HAP-1 (cell line): ENCODE measurements around the gene SEMA3G.

Experiments used
- DNase-seq, 2 experiments: peaks; one replicate each; pipeline ENCODE4 v3.0.0-alpha.2; 2016 to 2020; ENCODE audit warnings: low spot score in 2 of 2
- H3K27me3 ChIP-seq: fragments of 250-450 bp; sonication (Bioruptor Pico); 2 replicates; pipeline ENCODE4 v1.5.1; 2020; ENCODE audit warnings: low read depth, mild to moderate bottlenecking, moderate library complexity
- H3K36me3 ChIP-seq: fragments of 250-450 bp; sonication (Bioruptor Pico); replicated peaks from 2 replicates; pipeline ENCODE4 v1.5.1; 2020; ENCODE audit warnings: mild to moderate bottlenecking
- H3K4me1 ChIP-seq: fragments of 250-450 bp; sonication (Bioruptor Pico); 2 replicates; pipeline ENCODE4 v1.5.1; 2020; ENCODE audit warnings: mild to moderate bottlenecking
- H3K4me3 ChIP-seq: fragments of 250-450 bp; sonication (Bioruptor Pico); 2 replicates; pipeline ENCODE4 v1.5.1; 2020; ENCODE audit warnings: mild to moderate bottlenecking, moderate library complexity
- H3K9me3 ChIP-seq: fragments of 250-450 bp; sonication (Bioruptor Pico); 2 replicates; pipeline ENCODE4 v1.5.1; 2020; ENCODE audit warnings: mild to moderate bottlenecking, moderate library complexity
- in situ Hi-C: fragments of 300-500 bp; cut with MboI; formaldehyde crosslinking; loops from 3 replicates; pipeline ENCODE4 v1.14.3; 2020; ENCODE audit warnings: low sequenced_read_pairs, inconsistent platforms, mixed read lengths

The SEMA3G gene

DNA sequence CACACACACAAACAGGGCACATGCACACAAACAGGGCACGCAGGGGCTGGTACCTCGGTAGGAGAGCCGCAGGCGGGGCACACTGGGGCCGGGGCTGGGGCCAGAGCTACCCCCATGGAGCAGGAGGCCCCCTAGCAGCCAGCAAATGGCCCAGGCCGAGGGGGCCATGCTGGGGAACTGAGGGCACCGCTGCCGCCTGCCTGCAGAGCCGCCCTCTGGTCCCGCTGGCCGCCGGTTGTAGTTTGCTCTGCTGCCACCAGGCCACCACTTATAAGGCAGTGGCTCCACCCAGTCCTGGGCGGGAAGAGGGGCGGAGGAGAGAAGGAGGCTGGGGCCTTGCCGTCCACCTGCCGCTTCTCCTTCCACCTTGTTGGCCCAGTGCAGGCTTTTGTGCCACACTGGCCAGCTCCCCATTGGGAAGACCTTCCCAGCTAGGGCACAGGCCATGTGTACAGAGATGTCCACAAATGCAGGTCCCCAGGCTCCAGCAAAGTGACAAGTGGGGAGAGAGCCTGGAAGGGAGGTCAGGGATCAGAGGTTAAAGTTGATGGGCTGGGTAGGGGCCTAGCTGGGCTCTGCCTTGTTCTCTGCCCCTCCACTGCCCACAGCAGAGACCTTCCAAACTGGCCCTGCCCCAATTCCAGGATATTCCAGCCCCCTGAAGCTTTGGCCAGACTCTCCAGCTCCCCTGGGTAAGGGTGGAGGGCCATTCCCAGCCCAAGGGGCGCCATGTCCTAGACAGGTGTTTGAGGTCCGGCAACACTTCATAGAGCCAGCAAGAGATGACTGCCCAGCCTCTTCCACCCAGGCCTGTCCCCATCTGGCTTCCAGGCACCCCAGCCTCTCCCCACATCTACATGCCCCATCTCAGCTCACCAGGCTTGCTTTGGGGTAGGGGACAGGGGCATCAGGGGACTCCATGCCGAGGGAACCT, at the start of gene SEMA3G:
SEMA3G (minus strand) TSS at position 244 of the 934 bp plus-strand sequence; CDS start at position 168, 76 bp downstream.
- no peaks in the 10 kb centered on the region for H3K36me3 ChIP-seq
- H3K4me1 ChIP-seq: no peaks in the 10 kb centered on the region
- in situ Hi-C loops: loop anchor here (5.0 kb wide), 1 partner anchor 213 kb away; no protein-coding TSS in a partner anchor
- no peaks in the 10 kb centered on the region for H3K9me3 ChIP-seq
- DNase-seq: peak; percentile 67 to 90
- H3K4me3 ChIP-seq: peak within 1 kb of the TSS; percentile 17
- no peaks in the 10 kb centered on the region for H3K27me3 ChIP-seq

DNA sequence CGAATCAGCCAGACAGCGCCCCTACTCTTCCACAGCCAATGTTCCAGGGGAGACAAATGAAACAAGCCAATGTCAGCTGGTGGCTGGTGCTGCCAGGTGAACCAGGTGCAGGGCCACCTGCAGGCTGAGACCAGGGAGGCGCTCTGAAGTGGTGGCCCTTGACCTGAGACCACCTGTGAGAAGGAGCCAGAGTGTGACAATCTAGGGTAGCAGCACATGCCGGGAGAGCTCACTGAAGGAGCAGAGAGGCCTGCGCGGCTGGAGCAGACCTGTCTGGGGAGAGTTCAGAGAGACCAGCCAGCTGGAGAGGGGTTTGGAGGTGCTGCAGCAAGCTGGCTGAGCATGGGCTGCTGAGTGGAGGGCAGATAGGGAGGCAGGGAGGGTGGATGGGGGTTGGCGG, 49.5 kb upstream of the SEMA3G start:
- no peak for DNase-seq
- Histone ChIP-seq H3K27me3 (no peaks in the 10 kb centered on the region), H3K4me1 (no peaks in the 10 kb centered on the region), H3K4me3 (no peak overlapping the region), H3K36me3 (peaks cover 33% of the 10 kb centered on the region), H3K9me3 (no peaks in the 10 kb centered on the region)
- in situ Hi-C loops: no loop called here

DNA sequence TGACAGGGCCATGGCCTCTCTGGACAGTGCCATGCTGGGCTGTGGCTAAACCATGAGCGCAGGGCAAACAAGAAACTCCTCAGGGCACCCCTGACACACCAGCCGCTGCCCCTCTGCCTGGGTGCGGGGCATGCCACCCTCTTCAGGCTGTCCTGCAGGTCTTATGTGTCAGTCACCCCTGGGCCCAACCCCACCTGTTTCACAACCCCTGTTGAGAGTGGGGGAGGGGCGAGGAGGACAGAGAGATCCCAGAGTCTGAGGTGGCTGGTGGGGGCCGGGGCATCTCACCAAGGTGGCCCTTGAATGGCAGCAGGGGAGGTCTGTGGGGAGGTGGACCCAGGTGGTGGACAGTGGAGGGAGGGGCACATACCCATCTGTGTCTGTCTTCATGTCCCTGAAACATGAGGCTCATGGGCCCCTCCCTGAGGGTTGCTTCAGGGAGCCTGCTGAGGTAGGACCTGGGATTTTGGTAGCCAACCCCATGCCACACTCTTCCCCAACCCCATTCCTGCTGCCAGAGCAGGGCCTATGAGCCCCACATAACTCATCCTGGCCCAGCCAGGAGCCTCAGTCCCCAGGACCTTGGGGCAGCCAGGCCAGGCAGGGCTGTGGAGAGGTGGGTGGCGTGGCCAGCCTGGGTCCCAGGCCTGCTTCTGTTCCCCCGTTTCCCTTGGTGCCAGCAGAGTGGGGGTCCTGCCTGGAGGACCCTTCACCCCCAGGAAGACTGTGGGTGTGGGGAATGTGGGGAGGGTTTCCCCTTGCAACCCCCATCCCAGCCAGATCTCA, 48.5 kb upstream of the SEMA3G start:
- H3K9me3 ChIP-seq: no peaks in the 10 kb centered on the region
- H3K4me1 ChIP-seq: no peaks in the 10 kb centered on the region
- no peak overlapping the region for H3K4me3 ChIP-seq
- in situ Hi-C loops: no loop called here
- DNase-seq: no peak
- peaks cover 41% of the 10 kb centered on the region for H3K36me3 ChIP-seq
- H3K27me3 ChIP-seq: no peaks in the 10 kb centered on the region

DNA sequence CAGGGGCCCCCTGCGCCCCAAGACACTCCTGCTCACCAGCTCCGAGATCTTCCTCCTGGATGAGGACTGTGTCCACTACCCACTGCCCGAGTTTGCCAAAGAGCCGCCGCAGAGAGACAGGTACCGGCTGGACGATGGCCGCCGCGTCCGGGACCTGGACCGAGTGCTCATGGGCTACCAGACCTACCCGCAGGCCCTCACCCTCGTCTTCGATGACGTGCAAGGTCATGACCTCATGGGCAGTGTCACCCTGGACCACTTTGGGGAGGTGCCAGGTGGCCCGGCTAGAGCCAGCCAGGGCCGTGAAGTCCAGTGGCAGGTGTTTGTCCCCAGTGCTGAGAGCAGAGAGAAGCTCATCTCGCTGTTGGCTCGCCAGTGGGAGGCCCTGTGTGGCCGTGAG, 47.2 kb upstream of the SEMA3G start:
- Histone ChIP-seq H3K4me1 (no peaks in the 10 kb centered on the region), H3K27me3 (no peaks in the 10 kb centered on the region), H3K4me3 (no peak overlapping the region), H3K36me3 (peaks cover 54% of the 10 kb centered on the region), H3K9me3 (no peaks in the 10 kb centered on the region)
- no peak for DNase-seq
- in situ Hi-C loops: no loop called here

DNA sequence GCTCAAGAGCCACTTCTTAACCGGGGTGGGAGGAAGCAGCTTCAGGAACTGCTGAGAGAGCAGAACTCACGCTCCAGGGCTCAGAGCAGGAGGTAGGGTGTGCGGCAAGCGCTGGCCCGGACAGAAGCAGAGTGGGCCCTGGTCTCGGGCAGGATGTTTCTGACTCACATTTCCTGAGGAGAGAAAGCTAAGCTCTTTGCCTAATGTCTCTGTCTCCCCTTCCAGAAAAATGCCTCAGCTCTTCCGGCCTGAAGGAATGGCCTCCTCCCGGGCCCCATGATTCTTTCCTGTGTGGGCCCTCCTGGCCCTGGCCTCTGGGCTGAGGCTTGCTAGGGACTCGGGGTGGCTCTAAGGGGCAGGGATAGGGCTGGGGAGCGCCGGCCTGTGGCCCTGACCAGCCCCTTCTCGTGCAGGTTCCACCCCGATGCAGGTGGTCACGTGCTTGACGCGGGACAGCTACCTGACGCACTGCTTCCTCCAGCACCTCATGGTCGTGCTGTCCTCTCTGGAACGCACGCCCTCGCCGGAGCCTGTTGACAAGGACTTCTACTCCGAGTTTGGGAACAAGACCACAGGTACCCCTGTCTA, 46.1 kb upstream of the SEMA3G start:
- in situ Hi-C loops: no loop called here
- no peak for DNase-seq
- H3K36me3 ChIP-seq: peaks cover 62% of the 10 kb centered on the region

DNA sequence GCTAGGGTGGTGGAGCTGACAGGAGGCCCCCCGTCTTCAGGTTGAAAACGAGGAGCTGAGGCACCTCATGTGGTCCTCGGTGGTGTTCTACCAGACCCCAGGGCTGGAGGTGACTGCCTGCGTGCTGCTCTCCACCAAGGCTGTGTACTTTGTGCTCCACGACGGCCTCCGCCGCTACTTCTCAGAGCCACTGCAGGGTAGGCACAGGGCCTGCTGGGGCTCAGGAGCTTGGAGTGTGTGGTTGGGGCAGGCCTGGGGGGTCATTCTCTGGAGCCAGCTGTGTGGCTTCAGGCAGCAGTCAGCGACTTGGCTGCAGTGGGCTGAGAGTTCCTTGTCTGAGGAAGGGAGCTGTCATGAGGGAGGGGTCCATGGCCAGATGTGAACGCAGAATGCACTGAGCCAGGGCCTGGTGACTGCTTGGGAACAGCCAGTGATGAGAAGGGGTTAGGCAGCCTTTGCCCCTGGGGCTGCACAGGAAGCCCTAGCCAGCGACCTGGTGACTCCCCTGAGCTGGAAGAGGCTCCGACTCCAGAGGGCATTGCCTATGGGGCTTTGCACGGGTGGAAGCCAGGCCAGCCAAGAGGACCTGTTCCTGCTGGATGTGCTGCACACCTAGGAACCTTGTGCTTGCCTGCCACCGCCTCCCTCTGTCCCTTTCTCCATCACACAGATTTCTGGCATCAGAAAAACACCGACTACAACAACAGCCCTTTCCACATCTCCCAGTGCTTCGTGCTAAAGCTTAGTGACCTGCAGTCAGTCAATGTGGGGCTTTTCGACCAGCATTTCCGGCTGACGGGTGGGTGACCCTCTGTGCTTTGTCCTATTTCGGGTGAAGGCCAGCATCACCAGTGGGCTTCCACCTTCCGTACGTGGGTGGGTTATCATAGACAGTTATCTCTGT, 45.4 kb upstream of the SEMA3G start:
- DNase-seq: no peak
- Histone ChIP-seq H3K36me3 (peaks cover 69% of the 10 kb centered on the region), H3K9me3 (no peaks in the 10 kb centered on the region), H3K27me3 (no peaks in the 10 kb centered on the region), H3K4me3 (no peak overlapping the region), H3K4me1 (no peaks in the 10 kb centered on the region)
- in situ Hi-C loops: no loop called here

More for the DNA sequence above, 46.1 kb upstream of the SEMA3G start:
- no peaks in the 10 kb centered on the region for H3K4me1 ChIP-seq
- H3K27me3 ChIP-seq: no peaks in the 10 kb centered on the region
- H3K9me3 ChIP-seq: no peaks in the 10 kb centered on the region
- H3K4me3 ChIP-seq: no peak overlapping the region

DNA sequence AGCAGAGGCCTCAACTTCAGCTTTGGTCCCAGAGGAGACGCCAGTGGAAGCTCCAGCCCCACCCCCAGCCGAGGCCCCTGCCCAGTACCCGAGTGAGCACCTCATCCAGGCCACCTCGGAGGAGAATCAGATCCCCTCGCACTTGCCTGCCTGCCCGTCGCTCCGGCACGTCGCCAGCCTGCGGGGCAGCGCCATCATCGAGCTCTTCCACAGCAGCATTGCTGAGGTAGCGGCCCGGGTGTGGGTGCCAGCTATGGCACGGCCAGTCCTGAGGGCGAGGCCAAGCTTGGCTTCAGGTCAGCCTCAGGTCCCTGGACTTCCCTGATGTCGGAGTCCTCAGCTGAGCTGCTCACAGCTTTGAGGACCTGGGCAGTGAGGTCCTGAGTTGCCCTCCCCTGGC, 44.5 kb upstream of the SEMA3G start:
- Histone ChIP-seq H3K4me1 (no peaks in the 10 kb centered on the region), H3K36me3 (peaks cover 72% of the 10 kb centered on the region), H3K4me3 (no peak overlapping the region), H3K9me3 (no peaks in the 10 kb centered on the region), H3K27me3 (no peaks in the 10 kb centered on the region)
- no peak for DNase-seq
- in situ Hi-C loops: no loop called here

DNA sequence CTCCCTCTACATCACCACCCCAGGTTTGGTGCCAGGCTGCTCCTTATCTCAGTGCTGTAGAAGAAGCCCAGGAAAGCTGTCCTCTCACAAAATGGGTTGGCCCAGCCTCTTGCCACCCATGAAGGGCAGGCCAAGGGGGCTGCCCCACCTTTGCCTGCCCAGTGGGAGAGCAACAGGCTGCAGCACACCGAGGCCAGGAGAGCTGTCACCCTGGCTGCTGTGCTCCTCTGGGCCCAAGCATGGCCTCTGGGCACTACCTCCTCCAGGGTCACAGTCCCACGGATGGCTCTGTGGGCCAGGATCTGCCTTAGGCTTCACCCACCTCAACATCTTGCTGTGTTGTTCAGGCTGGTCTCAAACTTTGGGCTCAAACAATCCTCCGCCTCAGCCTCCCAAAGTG, 43.8 kb upstream of the SEMA3G start:
- Histone ChIP-seq H3K9me3 (no peaks in the 10 kb centered on the region), H3K4me1 (no peaks in the 10 kb centered on the region), H3K4me3 (no peak overlapping the region), H3K27me3 (no peaks in the 10 kb centered on the region), H3K36me3 (peaks cover 72% of the 10 kb centered on the region)
- no peak for DNase-seq
- in situ Hi-C loops: no loop called here

DNA sequence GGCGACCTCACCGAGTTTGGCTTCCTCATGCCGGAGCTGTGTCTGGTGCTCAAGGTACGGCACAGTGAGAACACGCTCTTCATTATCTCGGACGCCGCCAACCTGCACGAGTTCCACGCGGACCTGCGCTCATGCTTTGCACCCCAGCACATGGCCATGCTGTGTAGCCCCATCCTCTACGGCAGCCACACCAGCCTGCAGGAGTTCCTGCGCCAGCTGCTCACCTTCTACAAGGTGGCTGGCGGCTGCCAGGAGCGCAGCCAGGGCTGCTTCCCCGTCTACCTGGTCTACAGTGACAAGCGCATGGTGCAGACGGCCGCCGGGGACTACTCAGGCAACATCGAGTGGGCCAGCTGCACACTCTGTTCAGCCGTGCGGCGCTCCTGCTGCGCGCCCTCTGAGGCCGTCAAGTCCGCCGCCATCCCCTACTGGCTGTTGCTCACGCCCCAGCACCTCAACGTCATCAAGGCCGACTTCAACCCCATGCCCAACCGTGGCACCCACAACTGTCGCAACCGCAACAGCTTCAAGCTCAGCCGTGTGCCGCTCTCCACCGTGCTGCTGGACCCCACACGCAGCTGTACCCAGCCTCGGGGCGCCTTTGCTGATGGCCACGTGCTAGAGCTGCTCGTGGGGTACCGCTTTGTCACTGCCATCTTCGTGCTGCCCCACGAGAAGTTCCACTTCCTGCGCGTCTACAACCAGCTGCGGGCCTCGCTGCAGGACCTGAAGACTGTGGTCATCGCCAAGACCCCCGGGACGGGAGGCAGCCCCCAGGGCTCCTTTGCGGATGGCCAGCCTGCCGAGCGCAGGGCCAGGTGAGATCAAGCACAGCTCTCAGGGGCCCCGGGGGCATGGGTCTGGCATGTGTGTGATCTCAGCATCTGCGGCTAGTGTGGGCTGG, 43.1 kb upstream of the SEMA3G start:
- in situ Hi-C loops: no loop called here
- no peak for DNase-seq
- Histone ChIP-seq H3K36me3 (peaks cover 72% of the 10 kb centered on the region), H3K9me3 (no peaks in the 10 kb centered on the region), H3K27me3 (no peaks in the 10 kb centered on the region), H3K4me1 (no peaks in the 10 kb centered on the region), H3K4me3 (no peak overlapping the region)

DNA sequence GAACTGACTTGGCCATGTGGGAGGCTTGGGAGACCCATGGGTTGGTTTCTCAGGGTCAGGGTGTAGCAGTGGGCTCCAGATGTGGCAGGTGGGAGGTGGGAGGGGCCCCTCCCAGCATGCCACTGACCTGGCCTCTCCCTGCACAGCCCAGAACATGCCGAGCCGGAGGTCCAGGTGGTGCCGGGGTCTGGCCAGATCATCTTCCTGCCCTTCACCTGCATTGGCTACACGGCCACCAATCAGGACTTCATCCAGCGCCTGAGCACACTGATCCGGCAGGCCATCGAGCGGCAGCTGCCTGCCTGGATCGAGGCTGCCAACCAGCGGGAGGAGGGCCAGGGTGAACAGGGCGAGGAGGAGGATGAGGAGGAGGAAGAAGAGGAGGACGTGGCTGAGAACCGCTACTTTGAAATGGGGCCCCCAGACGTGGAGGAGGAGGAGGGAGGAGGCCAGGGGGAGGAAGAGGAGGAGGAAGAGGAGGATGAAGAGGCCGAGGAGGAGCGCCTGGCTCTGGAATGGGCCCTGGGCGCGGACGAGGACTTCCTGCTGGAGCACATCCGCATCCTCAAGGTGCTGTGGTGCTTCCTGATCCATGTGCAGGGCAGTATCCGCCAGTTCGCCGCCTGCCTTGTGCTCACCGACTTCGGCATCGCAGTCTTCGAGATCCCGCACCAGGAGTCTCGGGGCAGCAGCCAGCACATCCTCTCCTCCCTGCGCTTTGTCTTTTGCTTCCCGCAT, 42.3 kb upstream of the SEMA3G start:
- H3K4me3 ChIP-seq: no peak overlapping the region
- DNase-seq: no peak
- peaks cover 74% of the 10 kb centered on the region for H3K36me3 ChIP-seq
- no peaks in the 10 kb centered on the region for H3K27me3 ChIP-seq
- H3K4me1 ChIP-seq: no peaks in the 10 kb centered on the region
- in situ Hi-C loops: no loop called here
- no peaks in the 10 kb centered on the region for H3K9me3 ChIP-seq

DNA sequence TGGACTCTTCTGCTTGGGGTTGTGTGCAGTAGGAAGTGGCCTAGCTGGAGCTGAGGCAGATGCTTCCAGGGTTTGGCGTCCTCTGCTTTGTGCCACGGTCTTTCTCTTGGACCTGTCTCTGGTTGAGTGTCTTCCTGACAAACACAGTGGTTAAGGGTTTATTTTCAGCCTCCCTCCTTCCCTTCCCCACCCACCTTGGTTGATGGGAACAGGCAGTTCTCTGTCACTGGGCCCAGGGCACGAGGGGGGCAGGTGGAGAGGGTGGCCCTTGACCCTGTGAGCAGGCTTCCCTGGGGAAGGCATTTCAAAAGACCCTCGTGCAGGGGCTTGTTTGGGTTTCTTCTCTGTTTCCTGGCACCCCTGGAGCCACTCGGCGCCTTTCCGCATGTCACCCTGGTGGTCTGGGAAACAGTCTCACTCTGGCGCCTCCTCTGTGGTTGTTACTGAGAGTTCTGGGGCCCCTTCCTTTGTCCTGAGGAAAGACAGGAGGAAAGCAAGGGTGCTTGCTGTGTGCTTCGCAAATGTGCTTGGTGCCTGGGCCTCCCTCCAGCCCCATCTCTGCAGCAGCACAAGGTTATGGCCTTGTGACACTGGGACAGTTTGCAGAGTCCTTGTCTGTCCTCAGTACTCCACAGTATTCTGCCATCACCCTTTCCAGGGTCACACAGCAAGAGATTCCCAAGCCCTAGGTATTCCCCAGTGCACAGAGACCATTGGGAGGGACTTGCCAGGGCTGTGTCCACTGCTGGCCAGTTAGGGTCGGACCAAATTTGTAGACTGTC, 40.0 kb upstream of the SEMA3G start:
- Histone ChIP-seq H3K9me3 (no peaks in the 10 kb centered on the region), H3K4me1 (no peaks in the 10 kb centered on the region), H3K36me3 (peaks cover 74% of the 10 kb centered on the region), H3K4me3 (no peak overlapping the region), H3K27me3 (no peaks in the 10 kb centered on the region)
- in situ Hi-C loops: no loop called here
- no peak for DNase-seq
